ENCODE data around the gene STYX. TPM values are rescaled to one million over a fixed set of nuclear protein-coding genes. Genes with fewer than 3 reads are reported as not detected.

Gene STYX
- total RNA-seq, 1 experiment from 2014 or later = 24.0 TPM

GRCh38 chr14:52711666-52712065 is 18.3 kb upstream of the STYX start:
- Histone ChIP-seq H2BK15ac (ENCODE audit: low read depth, low read length) (no peak overlapping the region), H2BK120ac (ENCODE audit: low read depth, low read length, poor library complexity, severe bottlenecking) (no peak overlapping the region), H4K8ac (replicated peaks; ENCODE audit: insufficient read length, low read depth, low read length) (no peak overlapping the region), H3K9me3 (ENCODE audit: control insufficient read depth, low read depth, low read length) (no peaks in the 10 kb centered on the region), H4K91ac (ENCODE audit: insufficient read length, low read depth, low read length) (no peak overlapping the region), H2BK20ac (ENCODE audit: low read depth, low read length, poor library complexity, severe bottlenecking) (no peak overlapping the region), H3K79me1 (ENCODE audit: insufficient read depth, low read depth, low read length, poor library complexity, severe bottlenecking) (peaks cover 10% of the 10 kb centered on the region), H2BK12ac (ENCODE audit: insufficient read length, low read depth, low read length) (no peak overlapping the region), H3T11ph (ENCODE audit: low read length) (no peak overlapping the region), H3K18ac (ENCODE audit: insufficient read length, low read depth, low read length) (no peak overlapping the region), H2BK5ac (ENCODE audit: insufficient read length, low read length) (no peak overlapping the region), H3K14ac (ENCODE audit: insufficient read depth, low read length) (no peak overlapping the region), H3K9ac (ENCODE audit: extremely low read depth, insufficient read length, low read length) (no peak overlapping the region), H3K23ac (ENCODE audit: insufficient read length, low read depth, low read length) (no peak overlapping the region), H3K4ac (ENCODE audit: low read depth, low read length) (no peak overlapping the region), H3K79me2 (ENCODE audit: insufficient read depth, low read length) (peaks cover 10% of the 10 kb centered on the region; the same call in 1 of the 2 replicates), H2AFZ (ENCODE audit: low read length) (no peak overlapping the region), H3K27ac (ENCODE audit: insufficient read length, low read depth, low read length) (no peak overlapping the region), H4K20me1 (ENCODE audit: control insufficient read depth, insufficient read depth, insufficient read length) (no peaks in the 10 kb centered on the region), H3K4me1 (ENCODE audit: insufficient read depth, low read length) (no peaks in the 10 kb centered on the region), H3K27me3 (ENCODE audit: insufficient read depth, low read length) (no peaks in the 10 kb centered on the region), H2AK5ac (ENCODE audit: insufficient read length, low read length) (no peak overlapping the region), H3K23me2 (ENCODE audit: insufficient read length, low read depth, low read length, poor library complexity, severe bottlenecking) (no peaks in the 10 kb centered on the region), H3K56ac (ENCODE audit: insufficient read length, low read depth, low read length) (no peak overlapping the region), H4K5ac (ENCODE audit: insufficient read length, low read depth, low read length) (no peak overlapping the region), H3K4me2 (ENCODE audit: insufficient read depth, insufficient read length, low read length) (no peak overlapping the region)
- peaks cover 56 to 90% (median 86%) of the 10 kb centered on the region in 3 experiments for H3K36me3 Mint-ChIP-seq (ENCODE audit: insufficient read depth in 1 of 3, low read depth in 3 of 3)
- no peak overlapping the region for H3K27ac Mint-ChIP-seq
- no CpG with 5 or more reads among the region's 1 CpG for WGBS (ENCODE audit: extremely low coverage, insufficient read length, low lambda C conversion rate)
- DNase-seq = no peak
- no peaks in the 10 kb centered on the region for H3K27me3 Mint-ChIP-seq (ENCODE audit: low read depth)
- no peak for TF ChIP-seq CTCF (conservative IDR thresholded peaks at IDR 0.05)
- no peaks in the 10 kb centered on the region for H3K9me3 Mint-ChIP-seq
- peaks cover 6 to 16% of the 10 kb centered on the region in 2 experiments for H3K4me1 Mint-ChIP-seq
- H3K4me3 Mint-ChIP-seq = no peak overlapping the region

Data from H9 (cell line).